Omental fat pad (tissue), 4 donors: ENCODE results near the gene LGR6. TPM values are rescaled to one million over a fixed set of nuclear protein-coding genes. Genes with fewer than 3 reads are reported as not detected.

Experiments
- ATAC-seq: fragments of 150-250 bp; one replicate; pipeline ENCODE4 v1.9.1; 2016; ENCODE audit warnings: mild to moderate bottlenecking, moderate library complexity; ENCODE audit not compliant: low FRiP score
- DNase-seq: peaks from one replicate; pipeline ENCODE4 v3.0.0-alpha.2; 2019; ENCODE audit warnings: low spot score
- total RNA-seq, 4 donors: library from RNA; depleted of rRNA; stranded (reverse); fragments of >200 nt; gene quantifications; one replicate each; pipeline ENCODE4 v1.1.0, GENCODE V29; 2016
- TF ChIP-seq, protein P1 (sequence below), 3 donors: fragments of 450-650 bp; IDR thresholded peaks; one replicate each; pipeline ENCODE4 v1.5.1; 2016 to 2017; ENCODE audit warnings: antibody characterized with exemption in 3 of 3, mild to moderate bottlenecking in 3 of 3, moderate library complexity in 2 of 3

The LGR6 gene
- total RNA-seq, 4 donors from 2014 or later: 0.28 to 0.32 TPM; not detected in 2

- ATAC-seq (no peak), DNase-seq (no peak)
- TF ChIP-seq, protein P1, sequence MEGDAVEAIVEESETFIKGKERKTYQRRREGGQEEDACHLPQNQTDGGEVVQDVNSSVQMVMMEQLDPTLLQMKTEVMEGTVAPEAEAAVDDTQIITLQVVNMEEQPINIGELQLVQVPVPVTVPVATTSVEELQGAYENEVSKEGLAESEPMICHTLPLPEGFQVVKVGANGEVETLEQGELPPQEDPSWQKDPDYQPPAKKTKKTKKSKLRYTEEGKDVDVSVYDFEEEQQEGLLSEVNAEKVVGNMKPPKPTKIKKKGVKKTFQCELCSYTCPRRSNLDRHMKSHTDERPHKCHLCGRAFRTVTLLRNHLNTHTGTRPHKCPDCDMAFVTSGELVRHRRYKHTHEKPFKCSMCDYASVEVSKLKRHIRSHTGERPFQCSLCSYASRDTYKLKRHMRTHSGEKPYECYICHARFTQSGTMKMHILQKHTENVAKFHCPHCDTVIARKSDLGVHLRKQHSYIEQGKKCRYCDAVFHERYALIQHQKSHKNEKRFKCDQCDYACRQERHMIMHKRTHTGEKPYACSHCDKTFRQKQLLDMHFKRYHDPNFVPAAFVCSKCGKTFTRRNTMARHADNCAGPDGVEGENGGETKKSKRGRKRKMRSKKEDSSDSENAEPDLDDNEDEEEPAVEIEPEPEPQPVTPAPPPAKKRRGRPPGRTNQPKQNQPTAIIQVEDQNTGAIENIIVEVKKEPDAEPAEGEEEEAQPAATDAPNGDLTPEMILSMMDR (IDR thresholded peaks at IDR 0.05): no peak
These were observed 22.0 kb downstream of the LGR6 start for GRCh38 chr1:202215472-202216130.

DNA sequence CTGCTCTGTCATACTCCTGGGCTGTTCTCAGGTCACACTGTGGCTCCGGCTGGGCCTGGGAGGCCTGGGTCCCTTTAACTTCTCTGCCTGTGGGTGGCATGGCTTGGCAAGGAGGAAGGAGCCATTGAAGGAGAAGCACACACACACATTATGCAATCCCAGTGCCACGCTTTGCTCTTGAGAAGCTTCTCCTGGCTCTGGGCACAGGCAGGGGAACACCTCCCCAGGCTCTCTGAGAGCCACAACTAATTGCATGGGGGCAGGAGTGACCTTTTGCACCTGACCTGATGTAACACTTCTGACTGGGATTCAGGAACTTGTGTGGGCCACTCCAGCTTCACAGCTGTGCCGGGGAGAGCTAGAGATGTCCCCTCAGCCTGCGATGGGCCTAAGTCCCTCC is 23.1 kb downstream of the LGR6 start:
- ATAC-seq (no peak), DNase-seq (no peak)
- TF ChIP-seq, protein P1 (IDR thresholded peaks at IDR 0.05): no peak

- ATAC-seq (no peak), DNase-seq (no peak)
- TF ChIP-seq, protein P1 (IDR thresholded peaks at IDR 0.05): no peak
These were observed 23.9 kb downstream of the LGR6 start for GRCh38 chr1:202217516-202217915.

GRCh38 chr1:202217951-202218350 is 24.4 kb downstream of the LGR6 start:
- TF ChIP-seq, protein P1 (IDR thresholded peaks at IDR 0.05): no peak
- ATAC-seq: no peak
- no peak for DNase-seq

DNA sequence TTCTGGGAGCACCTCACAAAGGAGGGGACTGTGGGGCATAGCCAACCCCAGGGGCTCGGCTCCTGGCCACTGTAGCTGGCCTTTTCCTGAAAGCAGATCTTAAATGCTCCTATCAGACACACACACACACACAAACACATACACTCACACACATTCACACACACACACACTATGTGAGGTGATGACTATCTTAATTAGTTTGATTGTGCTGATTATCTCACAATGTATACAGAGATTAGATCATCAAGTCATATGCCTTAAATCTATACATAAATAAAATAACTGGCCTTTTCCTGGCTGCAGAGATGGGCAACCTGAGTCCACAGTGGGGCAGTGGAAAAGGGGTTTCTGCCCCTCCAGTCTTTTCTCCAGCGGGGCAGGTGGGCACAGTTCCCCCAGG is 27.1 kb downstream of the LGR6 start:
- no peak for DNase-seq
- ATAC-seq: no peak
- TF ChIP-seq, protein P1 (IDR thresholded peaks at IDR 0.05): no peak

DNA sequence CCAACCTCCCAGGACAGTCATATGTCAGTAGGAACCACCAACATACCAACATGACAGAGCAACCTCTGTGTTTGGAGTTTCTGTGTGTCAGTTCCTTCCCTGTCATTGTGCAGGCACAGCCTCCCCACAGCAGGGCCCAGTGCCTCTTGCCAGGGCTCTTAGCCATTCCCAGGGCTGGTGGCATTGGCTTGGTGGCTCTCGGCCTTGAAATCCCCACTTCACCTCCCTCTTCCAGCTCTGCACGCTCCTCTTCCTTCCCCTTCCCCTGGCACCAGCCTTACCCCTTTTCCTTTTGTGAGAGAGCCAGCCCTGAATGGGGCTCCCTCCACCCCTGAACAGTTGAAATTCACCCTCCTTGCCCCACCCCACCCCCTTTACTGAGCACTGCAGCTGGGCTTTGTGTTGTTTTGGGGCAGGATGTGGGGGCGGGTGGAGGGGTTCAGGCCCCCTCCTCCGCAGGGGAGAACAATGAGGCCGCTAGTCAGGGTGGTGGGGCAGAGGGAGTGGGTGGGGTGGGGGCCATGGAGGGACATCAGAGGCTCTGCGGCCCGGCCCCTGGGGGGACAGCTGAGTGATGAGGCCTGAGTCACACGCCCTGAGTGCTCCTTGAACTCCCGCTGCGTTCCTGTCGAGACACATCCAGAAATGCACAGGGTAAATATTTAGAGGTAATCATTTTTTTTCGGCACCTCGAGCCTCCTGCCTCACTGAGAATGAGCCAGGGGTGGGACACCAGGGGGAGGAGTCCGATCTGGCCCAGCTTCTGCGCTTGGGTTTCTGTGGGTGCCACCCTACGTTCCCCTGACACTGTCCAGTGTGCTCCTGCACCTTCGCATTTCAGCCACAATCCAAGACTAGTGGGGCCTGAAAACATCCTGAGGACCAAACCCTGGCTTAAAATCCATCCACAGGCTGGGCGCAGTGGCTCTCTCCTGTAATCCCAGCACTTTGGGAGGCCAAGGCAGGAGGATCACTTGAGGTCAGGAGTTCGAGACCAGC is 28.6 kb downstream of the LGR6 start:
- no peak for ATAC-seq
- DNase-seq: no peak
- TF ChIP-seq, protein P1 (IDR thresholded peaks at IDR 0.05): no peak
